ENCODE measurements around the gene CD40LG. TPM values are rescaled to one million over a fixed set of nuclear protein-coding genes. Genes with fewer than 3 reads are reported as not detected.

The CD40LG gene
- total RNA-seq, 1 experiment from 2014 or later, result not detected

- in situ Hi-C loops (cut with HindIII; ENCODE audit: low pct_unique_long_range_greater_than_20kb, low sequenced_read_pairs), result no loop called here
- no peak for DNase-seq (ENCODE audit: low read depth, low spot score)
Observed at GRCh38 chrX:136679531-136679930, 31.6 kb downstream of the CD40LG start.

- in situ Hi-C loops (cut with HindIII; ENCODE audit: low pct_unique_long_range_greater_than_20kb, low sequenced_read_pairs), result no loop called here
- no peak for DNase-seq (ENCODE audit: low read depth, low spot score)
Observed at GRCh38 chrX:136684120-136684519, 36.2 kb downstream of the CD40LG start.

GRCh38 chrX:136687457-136687856, 39.5 kb downstream of the CD40LG start:
- in situ Hi-C loops (cut with HindIII; ENCODE audit: low pct_unique_long_range_greater_than_20kb, low sequenced_read_pairs), result no loop called here

GRCh38 chrX:136689436-136689835, 41.5 kb downstream of the CD40LG start:
- no peak for DNase-seq (ENCODE audit: low read depth, low spot score)
- in situ Hi-C loops (cut with HindIII; ENCODE audit: low pct_unique_long_range_greater_than_20kb, low sequenced_read_pairs), result no loop called here

More at GRCh38 chrX:136687457-136687856, 39.5 kb downstream of the CD40LG start:
- no peak for DNase-seq (ENCODE audit: low read depth, low spot score)

- in situ Hi-C loops (cut with HindIII; ENCODE audit: low pct_unique_long_range_greater_than_20kb, low sequenced_read_pairs), result no loop called here
Observed at GRCh38 chrX:136691028-136691809, 43.3 kb downstream of the CD40LG start.

GRCh38 chrX:136692271-136692670, 44.3 kb downstream of the CD40LG start:
- DNase-seq (ENCODE audit: low read depth, low spot score), result no peak
- in situ Hi-C loops (cut with HindIII; ENCODE audit: low pct_unique_long_range_greater_than_20kb, low sequenced_read_pairs), result no loop called here

More at GRCh38 chrX:136691028-136691809, 43.3 kb downstream of the CD40LG start:
- DNase-seq (ENCODE audit: low read depth, low spot score), result no peak

- peak; percentile 57 for DNase-seq (ENCODE audit: low read depth, low spot score)
- in situ Hi-C loops (cut with HindIII; ENCODE audit: low pct_unique_long_range_greater_than_20kb, low sequenced_read_pairs), result no loop called here
Observed at GRCh38 chrX:136694431-136695087, 46.6 kb downstream of the CD40LG start.

GRCh38 chrX:136697156-136697555, 49.2 kb downstream of the CD40LG start:
- no peak for DNase-seq (ENCODE audit: low read depth, low spot score)
- in situ Hi-C loops (cut with HindIII; ENCODE audit: low pct_unique_long_range_greater_than_20kb, low sequenced_read_pairs), result no loop called here

GRCh38 chrX:136708348-136708747, 60.4 kb downstream of the CD40LG start:
- peak; percentile 10 for DNase-seq (ENCODE audit: low read depth, low spot score)
- in situ Hi-C loops (cut with HindIII; ENCODE audit: low pct_unique_long_range_greater_than_20kb, low sequenced_read_pairs), result no loop called here

Other genes starting within 250 kb of the CD40LG start
- gene BRS3, start 160.2 kb upstream of the CD40LG start, total RNA-seq (2014; rRNA removed; shearing (Covaris generic)), result not detected in 2 replicates
- 46.7 and 47.8 TPM in 2 replicates for gene HTATSF1, start 150.6 kb upstream of the CD40LG start, total RNA-seq (2014; rRNA removed; shearing (Covaris generic))
- not detected in 2 replicates for gene VGLL1, start 115.9 kb upstream of the CD40LG start, total RNA-seq (2014; rRNA removed; shearing (Covaris generic))
- gene ARHGEF6, start 132.8 kb downstream of the CD40LG start, total RNA-seq (2014; rRNA removed; shearing (Covaris generic)), result 3.3 and 3.6 TPM in 2 replicates
- gene RBMX, start 232.6 kb downstream of the CD40LG start, total RNA-seq (2014; rRNA removed; shearing (Covaris generic)), result 255 and 274 TPM in 2 replicates

Data from SK-MEL-5 (cell line).